ENCODE data around the gene RNU6-1.

Gene RNU6-1

GRCh38 chr15:67806536-67806935, 33.3 kb downstream of the RNU6-1 start:
- TF ChIP-seq CTCF (conservative IDR thresholded peaks at IDR 0.05; ENCODE audit: low read depth), result no peak
- H3K27ac ChIP-seq, result no peak overlapping the region
- POLR2A ChIA-PET (ENCODE audit: low non-redundant PET), result no interaction called here
- CTCF ChIA-PET, result interaction anchor here (0.6 kb wide), 1 partner anchor 364 kb away, joined by 4 read pairs; no protein-coding TSS in a partner anchor
- no peak for DNase-seq (ENCODE audit: low spot score)

GRCh38 chr15:67805666-67806516, 34.0 kb downstream of the RNU6-1 start:
- no peak overlapping the region for H3K27ac ChIP-seq
- POLR2A ChIA-PET (ENCODE audit: low non-redundant PET), result no interaction called here
- CTCF ChIA-PET, result interaction anchor here (0.6 to 0.7 kb wide), 2 partner anchors 365 to 406 kb away, joined by 3 to 4 read pairs; no protein-coding TSS in a partner anchor
- DNase-seq (ENCODE audit: low spot score), result no peak
- no peak for TF ChIP-seq CTCF (conservative IDR thresholded peaks at IDR 0.05; ENCODE audit: low read depth)

GRCh38 chr15:67805008-67805665, 34.7 kb downstream of the RNU6-1 start:
- no peak for DNase-seq (ENCODE audit: low spot score)
- no peak overlapping the region for H3K27ac ChIP-seq
- POLR2A ChIA-PET (ENCODE audit: low non-redundant PET), result no interaction called here

GRCh38 chr15:67803996-67804843, 35.6 kb downstream of the RNU6-1 start:
- ChIA-PET CTCF (interaction anchor here (0.7 kb wide), 1 partner anchor 20 kb away, joined by 3 read pairs; no protein-coding TSS in a partner anchor), POLR2A (ENCODE audit: low non-redundant PET) (no interaction called here)
- DNase-seq (ENCODE audit: low spot score), result no peak
- no peak overlapping the region for H3K27ac ChIP-seq
- no peak for TF ChIP-seq CTCF (conservative IDR thresholded peaks at IDR 0.05; ENCODE audit: low read depth)

More at GRCh38 chr15:67805008-67805665, 34.7 kb downstream of the RNU6-1 start:
- TF ChIP-seq CTCF (conservative IDR thresholded peaks at IDR 0.05; ENCODE audit: low read depth), result no peak
- CTCF ChIA-PET, result interaction anchor here (0.7 kb wide), 1 partner anchor 405 kb away, joined by 3 read pairs; no protein-coding TSS in a partner anchor

- TF ChIP-seq CTCF (conservative IDR thresholded peaks at IDR 0.05; ENCODE audit: low read depth), result no peak
- POLR2A ChIA-PET (ENCODE audit: low non-redundant PET), result no interaction called here
- no peak for DNase-seq (ENCODE audit: low spot score)
- CTCF ChIA-PET, result no interaction called here
- H3K27ac ChIP-seq, result no peak overlapping the region
These were observed 36.5 kb downstream of the RNU6-1 start for GRCh38 chr15:67803299-67803698.

All from RWPE1 (cell line).